Activated CD8-positive, alpha-beta memory T cell treated with anti-CD3 and anti-CD28 coated beads for 4 hours (primary cell): ENCODE data around the gene POLDIP2.

Experiments
- DNase-seq, 2 donors: peaks; one replicate each; pipeline ENCODE4 v3.0.0-alpha.2; 2020; ENCODE audit warnings: low read depth in 2 of 2

Gene POLDIP2

GRCh38 chr17:28390563-28390962, 33.2 kb upstream of the POLDIP2 start:
- DNase-seq = no peak

DNA sequence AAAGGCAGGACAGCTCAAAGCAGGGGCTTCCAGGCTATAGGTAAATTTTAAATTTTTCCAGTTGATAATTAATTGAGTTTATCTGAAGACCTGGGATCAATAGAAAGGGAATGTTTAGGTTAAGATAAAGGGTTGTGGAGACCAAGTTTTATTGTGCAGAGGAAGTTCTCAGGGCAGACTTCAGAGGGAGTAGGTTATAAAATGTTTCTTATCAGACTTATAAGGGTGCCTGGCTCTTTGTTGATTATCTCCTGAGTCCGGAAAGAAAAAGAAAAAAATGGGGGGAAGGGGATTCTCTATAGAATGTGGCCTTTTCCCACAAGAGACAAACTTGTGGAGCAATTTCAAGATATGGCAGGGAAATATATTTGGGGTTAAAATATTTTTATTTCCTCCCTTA, 32.8 kb upstream of the POLDIP2 start:
- DNase-seq = no peak

DNA sequence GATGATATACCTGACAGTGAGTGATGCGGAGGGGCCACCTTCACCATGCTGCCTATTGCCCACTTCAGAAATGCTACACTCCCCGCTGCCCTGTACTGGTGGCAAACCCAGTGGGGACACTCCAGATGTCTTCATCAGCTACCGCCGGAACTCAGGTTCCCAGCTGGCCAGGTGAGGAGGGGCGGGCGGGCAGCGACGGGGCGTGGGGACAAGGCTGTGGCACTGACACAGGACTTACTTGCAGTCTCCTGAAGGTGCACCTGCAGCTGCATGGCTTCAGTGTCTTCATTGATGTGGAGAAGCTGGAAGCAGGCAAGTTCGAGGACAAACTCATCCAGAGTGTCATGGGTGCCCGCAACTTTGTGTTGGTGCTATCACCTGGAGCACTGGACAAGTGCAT, 30.8 kb upstream of the POLDIP2 start:
- no peak for DNase-seq

DNA sequence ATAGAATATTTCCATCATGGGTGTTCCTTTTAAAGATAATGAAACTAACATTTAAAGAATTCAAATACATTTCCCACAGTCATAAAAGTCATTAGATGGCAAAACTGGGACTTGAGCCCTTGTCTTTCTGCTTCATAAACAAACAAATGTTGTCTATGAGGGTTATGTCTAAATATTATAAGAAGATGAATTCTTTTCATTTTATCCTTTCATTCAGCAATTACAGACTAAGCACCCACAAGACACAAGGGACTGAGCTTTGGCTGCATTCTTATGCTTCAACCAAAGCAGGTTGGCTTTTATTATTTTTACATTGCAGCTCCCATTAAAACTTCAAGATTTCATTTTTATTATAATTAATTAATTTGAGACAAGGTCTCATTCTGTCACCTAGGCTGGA, 29.1 kb upstream of the POLDIP2 start:
- DNase-seq = no peak

- no peak for DNase-seq
Observed at GRCh38 chr17:28385406-28385805, 28.1 kb upstream of the POLDIP2 start.

DNA sequence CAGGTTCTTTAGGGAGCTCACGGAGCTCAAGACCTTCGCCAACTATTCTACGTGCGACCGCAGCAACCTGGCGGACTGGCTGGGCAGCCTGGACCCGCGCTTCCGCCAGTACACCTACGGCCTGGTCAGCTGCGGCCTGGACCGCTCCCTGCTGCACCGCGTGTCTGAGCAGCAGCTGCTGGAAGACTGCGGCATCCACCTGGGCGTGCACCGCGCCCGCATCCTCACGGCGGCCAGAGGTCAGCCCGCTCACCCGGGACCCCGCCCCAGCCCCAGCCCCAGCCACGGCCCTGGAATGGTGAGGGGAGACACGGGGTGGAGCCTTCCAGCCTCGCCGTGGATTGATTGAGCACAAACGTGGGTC, 27.7 kb upstream of the POLDIP2 start:
- DNase-seq = no peak

DNA sequence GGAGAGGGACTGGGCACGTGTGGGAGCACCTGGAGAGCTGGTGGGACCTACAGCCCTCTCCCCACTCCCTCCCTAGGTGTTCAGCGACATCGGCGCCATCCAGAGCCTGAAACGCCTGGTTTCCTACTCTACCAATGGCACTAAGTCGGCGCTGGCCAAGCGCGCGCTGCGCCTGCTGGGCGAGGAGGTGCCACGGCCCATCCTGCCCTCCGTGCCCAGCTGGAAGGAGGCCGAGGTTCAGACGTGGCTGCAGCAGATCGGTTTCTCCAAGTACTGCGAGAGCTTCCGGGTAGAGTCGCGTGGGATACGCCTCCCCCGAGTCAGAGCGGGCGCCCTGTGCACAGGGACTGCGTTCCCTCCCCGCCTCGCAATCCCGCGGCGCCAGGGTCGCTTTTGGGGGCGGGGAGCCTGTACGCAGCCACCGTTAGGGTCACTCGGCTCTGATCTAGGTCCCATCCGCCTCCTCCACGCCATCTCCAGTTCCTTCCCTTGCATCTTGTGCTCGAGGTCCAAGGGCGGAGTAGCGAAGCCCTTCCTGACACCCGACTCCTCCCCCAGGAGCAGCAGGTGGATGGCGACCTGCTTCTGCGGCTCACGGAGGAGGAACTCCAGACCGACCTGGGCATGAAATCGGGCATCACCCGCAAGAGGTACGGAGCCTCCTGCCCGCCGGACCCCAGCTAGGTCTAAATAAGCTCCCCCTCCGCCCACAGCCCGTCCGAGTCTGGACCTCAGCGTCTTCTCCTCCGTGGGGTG, 27.1 kb upstream of the POLDIP2 start:
- DNase-seq = peak; percentile 24 to 43

- no peak for DNase-seq
Observed at GRCh38 chr17:28381141-28381825, 24.0 kb upstream of the POLDIP2 start.

GRCh38 chr17:28379814-28380801, 22.8 kb upstream of the POLDIP2 start:
- no peak for DNase-seq

DNA sequence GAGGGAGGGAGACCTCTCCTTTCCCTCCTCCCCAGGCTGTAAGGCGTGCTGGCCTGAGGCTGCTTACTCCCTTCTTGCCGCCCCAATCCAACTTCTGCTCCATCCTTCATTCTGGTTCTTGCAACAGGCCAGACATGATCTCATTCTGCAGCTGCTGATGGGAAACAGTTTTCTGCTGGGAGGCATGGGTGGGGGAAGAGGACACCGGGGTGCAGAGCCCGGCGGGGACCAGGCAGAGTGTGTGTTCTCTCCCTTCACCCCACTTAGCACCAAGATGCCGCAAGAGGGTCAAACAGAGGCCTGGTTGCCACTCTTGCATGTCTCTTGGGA, 15.6 kb upstream of the POLDIP2 start:
- no peak for DNase-seq

DNA sequence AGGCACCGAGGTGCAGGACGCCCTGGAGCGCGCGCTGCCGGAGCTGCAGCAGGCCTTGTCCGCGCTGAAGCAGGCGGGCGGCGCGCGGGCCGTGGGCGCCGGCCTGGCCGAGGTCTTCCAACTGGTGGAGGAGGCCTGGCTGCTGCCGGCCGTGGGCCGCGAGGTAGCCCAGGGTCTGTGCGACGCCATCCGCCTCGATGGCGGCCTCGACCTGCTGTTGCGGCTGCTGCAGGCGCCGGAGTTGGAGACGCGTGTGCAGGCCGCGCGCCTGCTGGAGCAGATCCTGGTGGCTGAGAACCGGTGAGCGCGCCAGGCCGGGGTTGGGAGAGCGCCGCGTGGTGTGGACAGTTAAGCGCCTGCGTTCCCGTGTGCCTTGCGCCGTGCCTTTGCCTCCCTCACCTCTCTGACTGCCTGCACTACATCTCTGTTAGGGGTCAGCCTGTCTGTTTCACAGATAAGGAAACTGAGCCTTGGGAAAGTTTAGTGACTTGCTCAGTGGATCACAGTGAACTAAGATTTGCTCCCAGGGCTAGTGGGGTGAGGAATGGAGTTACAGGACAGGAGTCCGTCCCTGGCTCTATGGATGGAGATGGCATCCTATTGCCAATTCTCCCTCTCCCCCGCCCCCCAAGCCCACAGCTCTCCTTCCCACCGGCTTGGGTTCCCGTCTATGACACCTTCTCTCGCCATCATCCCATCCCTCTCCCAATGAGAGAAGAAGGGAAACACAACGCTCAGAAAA, 15.0 kb upstream of the POLDIP2 start:
- no peak for DNase-seq

DNA sequence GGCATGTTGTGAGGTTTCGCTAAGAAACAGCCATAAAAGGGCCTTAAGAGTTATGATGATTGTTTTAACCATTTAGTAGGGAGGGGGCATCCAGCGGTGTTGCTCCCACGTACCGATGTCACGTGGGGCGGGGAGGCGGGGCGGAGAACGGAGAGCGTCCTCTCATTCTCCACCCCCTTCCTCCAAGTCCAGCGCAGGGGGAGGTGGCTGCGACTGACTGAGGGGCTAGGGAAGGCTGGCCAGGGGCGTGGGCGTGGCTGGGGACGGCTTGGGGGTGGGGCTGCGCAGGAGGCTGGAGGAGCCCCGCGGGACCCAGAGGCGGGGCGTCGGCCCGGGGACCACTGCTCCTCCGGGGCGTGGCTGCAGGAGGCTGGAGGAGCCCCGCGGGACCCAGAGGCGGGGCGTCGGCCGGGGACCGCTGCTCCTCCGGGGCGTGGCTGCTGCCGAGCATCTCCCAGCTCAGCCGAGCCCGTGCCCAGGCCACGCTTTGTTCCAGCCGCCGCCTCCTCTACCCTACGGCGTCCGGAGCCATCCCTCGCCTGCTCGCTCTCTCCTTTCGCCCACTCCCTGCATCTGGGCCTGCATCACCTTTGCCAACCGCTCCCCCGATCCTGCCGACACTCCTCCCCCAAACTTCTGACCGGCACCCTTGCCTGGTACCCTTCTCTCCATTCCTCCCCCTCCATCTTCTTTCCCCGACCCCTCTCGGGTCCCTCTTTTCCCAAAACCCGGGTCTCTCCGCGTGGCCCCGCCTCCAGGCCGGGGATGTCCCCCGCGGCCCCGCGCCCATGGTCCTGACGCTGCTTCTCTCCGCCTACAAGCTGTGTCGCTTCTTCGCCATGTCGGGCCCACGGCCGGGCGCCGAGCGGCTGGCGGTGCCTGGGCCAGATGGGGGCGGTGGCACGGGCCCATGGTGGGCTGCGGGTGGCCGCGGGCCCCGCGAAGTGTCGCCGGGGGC, 14.2 kb upstream of the POLDIP2 start, which contains the start of gene SARM1:
SARM1 (plus strand) TSS at position 450 of the 958 bp plus-strand sequence; CDS start at position 789, 339 bp downstream.
- peak; percentile 65 to 66 for DNase-seq

DNA sequence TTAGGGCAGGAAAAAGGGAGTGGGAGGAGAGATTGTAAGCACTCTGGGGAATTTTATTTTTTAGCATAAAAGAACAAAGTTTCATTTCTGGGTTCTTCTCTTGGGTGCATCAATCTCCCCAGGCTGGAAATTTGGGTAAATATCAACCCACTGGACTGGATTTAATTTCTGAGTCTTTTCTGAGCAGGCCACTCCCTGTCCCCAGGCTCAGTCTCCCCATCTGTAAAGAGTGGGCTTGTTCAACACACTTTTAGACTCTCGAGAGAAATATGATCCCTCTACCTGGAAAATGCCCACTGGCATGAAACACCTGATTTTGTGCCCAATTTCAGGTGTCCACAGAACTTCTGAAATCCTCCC, 13.4 kb upstream of the POLDIP2 start:
- DNase-seq = no peak

DNA sequence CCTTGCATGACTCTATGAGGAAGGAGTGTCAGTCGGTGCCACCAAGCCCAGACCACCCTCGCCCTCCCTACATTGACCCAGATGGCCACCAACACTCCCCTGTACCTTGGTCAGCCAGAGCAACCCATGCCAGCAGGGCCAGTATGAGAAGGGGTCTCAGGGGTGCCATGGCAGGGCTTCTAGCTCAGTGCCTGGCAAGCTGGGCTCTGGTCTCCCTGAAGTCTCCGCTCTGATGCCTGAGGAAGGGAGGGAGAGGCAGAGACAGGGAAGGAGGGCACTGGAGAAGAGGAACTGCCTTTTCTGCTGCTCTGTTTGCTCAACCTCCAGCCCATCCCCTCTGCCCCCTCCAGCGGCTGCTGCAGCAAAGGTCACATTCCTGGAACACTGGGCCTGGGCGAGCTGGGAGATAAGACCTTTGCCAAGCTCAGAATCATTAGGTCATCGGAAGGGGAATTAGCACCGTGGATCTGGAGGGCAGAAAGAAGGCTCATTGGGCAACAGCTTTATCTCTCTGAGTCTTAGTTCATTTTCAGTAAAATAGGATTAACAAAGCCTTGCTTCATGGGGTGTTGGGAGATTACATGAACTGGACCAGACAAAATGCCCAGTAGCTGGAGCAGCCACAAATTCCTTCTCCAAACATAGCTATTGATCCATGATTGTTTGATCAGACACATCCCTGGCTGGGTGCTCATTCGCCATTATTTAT, 12.9 kb upstream of the POLDIP2 start, which contains the start of gene VTN:
VTN (minus strand) TSS at position 273 of the 709 bp plus-strand sequence; CDS start at position 169, 104 bp downstream.
- DNase-seq = no peak

DNA sequence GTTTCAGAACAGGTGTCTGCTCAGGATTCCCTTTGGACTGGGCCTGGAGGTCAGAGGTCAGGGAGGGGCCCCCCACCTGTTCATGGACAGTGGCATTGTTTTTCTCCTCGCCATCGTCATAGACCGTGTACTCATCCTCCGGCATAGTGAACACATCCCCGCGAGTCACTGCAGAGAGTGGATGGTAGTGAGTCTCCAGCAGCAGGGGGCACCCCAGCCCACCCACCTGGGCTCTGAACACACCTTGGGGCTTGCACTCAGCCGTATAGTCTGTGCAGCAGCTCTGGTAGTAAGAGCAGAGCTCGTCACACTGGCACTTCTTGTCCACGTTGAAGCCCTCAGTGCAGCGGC, 12.3 kb upstream of the POLDIP2 start:
- no peak for DNase-seq

- no peak for DNase-seq
Observed at GRCh38 chr17:28368915-28369683, 11.8 kb upstream of the POLDIP2 start.

DNA sequence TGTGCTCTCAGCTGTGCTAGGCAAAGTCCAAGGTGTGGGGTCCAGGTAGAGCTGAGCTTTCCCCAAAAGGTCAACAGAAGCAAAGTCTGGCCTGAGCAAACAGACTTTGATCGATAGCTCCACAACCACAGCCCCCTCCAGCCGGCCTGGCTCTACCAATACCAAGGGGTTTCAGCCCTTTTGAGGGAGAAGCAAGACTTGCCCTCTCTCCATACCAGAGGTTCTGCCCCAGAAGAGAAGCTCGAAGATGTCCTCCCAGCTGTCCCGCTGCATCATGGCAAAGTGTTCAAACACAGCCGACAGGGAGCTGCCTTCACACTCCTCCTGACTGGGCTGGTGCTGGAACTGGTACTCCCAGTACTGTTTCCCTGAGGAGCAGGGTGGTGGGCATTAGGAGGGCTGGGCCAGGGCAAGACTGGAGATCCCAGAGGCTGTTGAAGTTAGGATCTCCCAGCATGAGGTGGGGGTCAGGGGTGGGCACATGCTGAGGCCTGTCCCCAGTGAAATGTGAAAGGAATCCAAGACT, 11.0 kb upstream of the POLDIP2 start:
- no peak for DNase-seq

GRCh38 chr17:28367641-28368305, 10.4 kb upstream of the POLDIP2 start:
- no peak for DNase-seq
